D721Med (cell line): ENCODE measurements around the gene SEC61A1.

Source experiments
- DNase-seq: peaks from one replicate; pipeline ENCODE4 v3.0.0; 2011; ENCODE audit warnings: low spot score; ENCODE audit not compliant: insufficient read length
- FAIRE-seq: peaks from 2 replicates; lab custom pipeline; 2011; peaks lifted over from hg19 to GRCh38; lab: Jason Lieb, UNC
- TF ChIP-seq, protein P1 (sequence below): IDR thresholded peaks from 2 replicates; pipeline ENCODE4 v1.5.1; 2012; ENCODE audit warnings: mild to moderate bottlenecking, control low read depth; ENCODE audit not compliant: insufficient read depth; ENCODE audit errors: missing control alignments

The SEC61A1 gene

GRCh38 chr3:128111147-128111546, 58.9 kb downstream of the SEC61A1 start:
- TF ChIP-seq, protein P1, sequence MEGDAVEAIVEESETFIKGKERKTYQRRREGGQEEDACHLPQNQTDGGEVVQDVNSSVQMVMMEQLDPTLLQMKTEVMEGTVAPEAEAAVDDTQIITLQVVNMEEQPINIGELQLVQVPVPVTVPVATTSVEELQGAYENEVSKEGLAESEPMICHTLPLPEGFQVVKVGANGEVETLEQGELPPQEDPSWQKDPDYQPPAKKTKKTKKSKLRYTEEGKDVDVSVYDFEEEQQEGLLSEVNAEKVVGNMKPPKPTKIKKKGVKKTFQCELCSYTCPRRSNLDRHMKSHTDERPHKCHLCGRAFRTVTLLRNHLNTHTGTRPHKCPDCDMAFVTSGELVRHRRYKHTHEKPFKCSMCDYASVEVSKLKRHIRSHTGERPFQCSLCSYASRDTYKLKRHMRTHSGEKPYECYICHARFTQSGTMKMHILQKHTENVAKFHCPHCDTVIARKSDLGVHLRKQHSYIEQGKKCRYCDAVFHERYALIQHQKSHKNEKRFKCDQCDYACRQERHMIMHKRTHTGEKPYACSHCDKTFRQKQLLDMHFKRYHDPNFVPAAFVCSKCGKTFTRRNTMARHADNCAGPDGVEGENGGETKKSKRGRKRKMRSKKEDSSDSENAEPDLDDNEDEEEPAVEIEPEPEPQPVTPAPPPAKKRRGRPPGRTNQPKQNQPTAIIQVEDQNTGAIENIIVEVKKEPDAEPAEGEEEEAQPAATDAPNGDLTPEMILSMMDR: no peak
- DNase-seq (no peak), FAIRE-seq (no peak)

DNA sequence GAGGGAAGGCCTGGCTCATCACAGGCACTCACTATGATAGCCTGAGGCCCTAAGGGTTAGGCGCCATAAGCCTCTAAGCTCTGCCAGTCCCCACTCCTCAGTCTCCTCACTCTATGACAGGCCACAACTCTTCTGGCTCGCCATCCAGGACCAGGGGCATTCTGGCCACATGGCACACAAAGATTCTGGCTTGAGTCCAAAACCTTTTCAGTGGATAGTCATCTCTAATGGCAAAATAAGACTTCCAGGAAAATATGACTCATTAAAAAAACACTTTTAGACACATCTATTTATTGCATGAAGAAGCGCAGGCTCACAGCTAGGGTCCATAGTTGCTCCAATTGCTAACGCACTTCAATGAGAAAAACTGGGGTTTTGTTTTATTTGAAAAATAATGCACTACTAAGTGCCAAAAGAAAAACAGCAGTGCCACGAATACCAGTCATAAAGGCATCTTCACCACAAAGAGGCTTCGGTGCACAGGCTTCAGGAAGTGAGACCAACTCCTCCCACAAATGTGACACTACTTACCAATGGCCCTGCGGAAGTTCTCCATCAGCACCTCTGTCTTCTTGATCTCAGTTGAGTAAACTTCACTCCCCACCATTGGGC, 60.2 kb downstream of the SEC61A1 start:
- FAIRE-seq (no peak), DNase-seq (no peak)
- TF ChIP-seq, protein P1: no peak

GRCh38 chr3:128113817-128114794, 61.9 kb downstream of the SEC61A1 start:
- DNase-seq: no peak
- no peak for FAIRE-seq
- TF ChIP-seq, protein P1: no peak
